Measurements from ENCODE around the gene BMERB1. TPM values are rescaled to one million over a fixed set of nuclear protein-coding genes. Genes with fewer than 3 reads are reported as not detected.

The BMERB1 gene
- total RNA-seq, 1 experiment from 2014 or later = 13.6 TPM

GRCh38 chr16:15602285-15603044 is 168.1 kb downstream of the BMERB1 start (continued):
- TF ChIP-seq EMX1 (CRISPR knock-in tag; IDR thresholded peaks at IDR 0.05) = no peak
- TF ChIP-seq ATF1 (CRISPR knock-in tag; IDR thresholded peaks at IDR 0.05) = no peak
- TF ChIP-seq GRHL2 (CRISPR knock-in tag; IDR thresholded peaks at IDR 0.05; ENCODE audit: insufficient replicate concordance, severe bottlenecking) = no peak
- TF ChIP-seq GTF2I (CRISPR knock-in tag; conservative IDR thresholded peaks at IDR 0.05) = no peak
- no peak for TF ChIP-seq NR1H2 (CRISPR knock-in tag; IDR thresholded peaks at IDR 0.05)
- TF ChIP-seq CREM (CRISPR knock-in tag; IDR thresholded peaks at IDR 0.05) = no peak

GRCh38 chr16:15604460-15605440 is 170.4 kb downstream of the BMERB1 start:
- CTCF ChIA-PET = no interaction called here
- Mint-ChIP-seq H3K4me1 (peaks cover 8% of the 10 kb centered on the region), H3K4me3 (no peak overlapping the region), H3K36me3 (peaks cover 70% of the 10 kb centered on the region), H3K27me3 (ENCODE audit: low read depth) (no peaks in the 10 kb centered on the region), H3K27ac (no peak overlapping the region), H3K9me3 (no peaks in the 10 kb centered on the region)
- DNase-seq (ENCODE audit: low spot score) = no peak
- POLR2A ChIA-PET = no interaction called here
- no peak for TF ChIP-seq ATF3 (CRISPR knock-in tag; conservative IDR thresholded peaks at IDR 0.05)
- no peak for TF ChIP-seq PRDM15 (CRISPR knock-in tag; IDR thresholded peaks at IDR 0.05)
- no peak for TF ChIP-seq AR (CRISPR knock-in tag; IDR thresholded peaks at IDR 0.05)
- no peak for TF ChIP-seq ZNF219 (CRISPR knock-in tag; IDR thresholded peaks at IDR 0.05; ENCODE audit: borderline replicate concordance)
- no peak for TF ChIP-seq SP1 (CRISPR knock-in tag; conservative IDR thresholded peaks at IDR 0.05)
- no peak for TF ChIP-seq OVOL2 (CRISPR knock-in tag; IDR thresholded peaks at IDR 0.05; ENCODE audit: borderline replicate concordance)
- TF ChIP-seq ATF2 (CRISPR knock-in tag; IDR thresholded peaks at IDR 0.05; ENCODE audit: borderline replicate concordance, low read depth) = no peak
- TF ChIP-seq FOXJ3 (CRISPR knock-in tag; IDR thresholded peaks at IDR 0.05; ENCODE audit: borderline replicate concordance) = no peak
- ATAC-seq = no peak
